HG02938 (cell line): ENCODE data around the gene RASD2.

Source experiments
- ATAC-seq: cut with Tn5 transposase; IDR thresholded peaks from one replicate; pipeline ENCODE4 v1.9.1; 2021; ENCODE audit warnings: mild to moderate bottlenecking, moderate library complexity; ENCODE audit not compliant: unreplicated experiment

The RASD2 gene

GRCh38 chr22:35558719-35559118, 18.1 kb downstream of the RASD2 start:
- no peak for ATAC-seq

- no peak for ATAC-seq
Observed at GRCh38 chr22:35559354-35560005, 18.8 kb downstream of the RASD2 start.

GRCh38 chr22:35560366-35560765, 19.7 kb downstream of the RASD2 start:
- ATAC-seq = no peak

GRCh38 chr22:35560824-35561223, 20.2 kb downstream of the RASD2 start:
- ATAC-seq = no peak

GRCh38 chr22:35561796-35562526, 21.3 kb downstream of the RASD2 start:
- no peak for ATAC-seq

GRCh38 chr22:35563211-35563610, 22.6 kb downstream of the RASD2 start:
- ATAC-seq = no peak

GRCh38 chr22:35564975-35565867, 24.6 kb downstream of the RASD2 start:
- no peak for ATAC-seq

- ATAC-seq = no peak
Observed at GRCh38 chr22:35567351-35568141, 26.9 kb downstream of the RASD2 start.

- no peak for ATAC-seq
Observed at GRCh38 chr22:35568751-35569739, 28.4 kb downstream of the RASD2 start.

- no peak for ATAC-seq
Observed at GRCh38 chr22:35569916-35570315, 29.3 kb downstream of the RASD2 start.

- no peak for ATAC-seq
Observed at GRCh38 chr22:35570686-35571194, 30.1 kb downstream of the RASD2 start.

- ATAC-seq = no peak
Observed at GRCh38 chr22:35572556-35572955, 31.9 kb downstream of the RASD2 start.

GRCh38 chr22:35575116-35575748, 34.6 kb downstream of the RASD2 start:
- no peak for ATAC-seq

GRCh38 chr22:35576671-35577070, 36.0 kb downstream of the RASD2 start:
- ATAC-seq = no peak

- ATAC-seq = no peak
Observed at GRCh38 chr22:35577799-35578659, 37.4 kb downstream of the RASD2 start.

GRCh38 chr22:35578836-35579575, 38.4 kb downstream of the RASD2 start:
- no peak for ATAC-seq

GRCh38 chr22:35580351-35581022, 39.9 kb downstream of the RASD2 start:
- no peak for ATAC-seq
